ENCODE measurements around the gene D2HGDH. TPM values are rescaled to one million over a fixed set of nuclear protein-coding genes. Genes with fewer than 3 reads are reported as not detected.

D2HGDH gene
- total RNA-seq, 1 experiment from 2014 or later, result 10.0 TPM

DNA sequence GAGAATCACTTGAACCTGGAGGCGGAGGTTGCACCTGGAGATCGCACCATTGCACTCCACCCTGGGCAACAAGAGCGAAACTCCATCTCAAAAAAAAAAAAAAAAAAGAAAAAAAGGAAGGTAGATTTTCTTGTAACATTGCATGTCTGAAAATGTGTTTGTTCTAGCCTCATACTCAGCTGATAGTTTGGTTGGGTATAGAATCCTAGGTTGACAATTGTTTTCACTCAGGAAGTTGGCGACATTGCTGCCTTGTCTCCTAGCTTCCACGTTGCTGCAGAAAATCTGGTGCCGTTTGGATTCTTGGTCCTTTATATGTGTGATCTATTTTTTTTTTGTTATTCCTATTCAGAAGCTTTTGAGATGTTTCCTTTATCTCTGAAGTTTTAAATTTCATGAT is 27.9 kb upstream of the D2HGDH start:
- no CpG with 5 or more reads among the region's 6 CpGs for WGBS (ENCODE audit: extremely low coverage, insufficient read length, low lambda C conversion rate)
- H3K4me3 Mint-ChIP-seq, result no peak overlapping the region

More for the DNA sequence above, 27.9 kb upstream of the D2HGDH start:
- DNase-seq, result no peak
- H3K4ac ChIP-seq (ENCODE audit: low read depth, low read length), result no peak overlapping the region
- no peak overlapping the region for H3K23ac ChIP-seq (ENCODE audit: insufficient read length, low read depth, low read length)
- no peaks in the 10 kb centered on the region for H4K20me1 ChIP-seq (ENCODE audit: control insufficient read depth, insufficient read depth, insufficient read length)
- H3K56ac ChIP-seq (ENCODE audit: insufficient read length, low read depth, low read length), result no peak overlapping the region
- peaks cover 2% of the 10 kb centered on the region for H3K79me1 ChIP-seq (ENCODE audit: insufficient read depth, low read depth, low read length, poor library complexity, severe bottlenecking)
- H3K27ac ChIP-seq (ENCODE audit: insufficient read length, low read depth, low read length), result no peak overlapping the region
- H3K23me2 ChIP-seq (ENCODE audit: insufficient read length, low read depth, low read length, poor library complexity, severe bottlenecking), result peaks cover 6% of the 10 kb centered on the region
- peaks cover 45 to 74% (median 67%) of the 10 kb centered on the region in 3 experiments for H3K36me3 Mint-ChIP-seq (ENCODE audit: insufficient read depth in 1 of 3, low read depth in 3 of 3)
- H3K9ac ChIP-seq (ENCODE audit: extremely low read depth, insufficient read length, low read length), result no peak overlapping the region
- H3K27me3 Mint-ChIP-seq (ENCODE audit: low read depth), result peaks cover 3% of the 10 kb centered on the region
- no peak overlapping the region for H2BK5ac ChIP-seq (ENCODE audit: insufficient read length, low read length)
- H3K27ac Mint-ChIP-seq, result no peak overlapping the region
- H3K27me3 ChIP-seq (ENCODE audit: insufficient read depth, low read length), result no peaks in the 10 kb centered on the region
- H3K9me3 ChIP-seq (ENCODE audit: control insufficient read depth, low read depth, low read length), result no peaks in the 10 kb centered on the region
- peaks cover 0 to 12% of the 10 kb centered on the region in 2 experiments; a peak in 3 of 5 replicates for H3K9me3 Mint-ChIP-seq
- TF ChIP-seq, protein P1, sequence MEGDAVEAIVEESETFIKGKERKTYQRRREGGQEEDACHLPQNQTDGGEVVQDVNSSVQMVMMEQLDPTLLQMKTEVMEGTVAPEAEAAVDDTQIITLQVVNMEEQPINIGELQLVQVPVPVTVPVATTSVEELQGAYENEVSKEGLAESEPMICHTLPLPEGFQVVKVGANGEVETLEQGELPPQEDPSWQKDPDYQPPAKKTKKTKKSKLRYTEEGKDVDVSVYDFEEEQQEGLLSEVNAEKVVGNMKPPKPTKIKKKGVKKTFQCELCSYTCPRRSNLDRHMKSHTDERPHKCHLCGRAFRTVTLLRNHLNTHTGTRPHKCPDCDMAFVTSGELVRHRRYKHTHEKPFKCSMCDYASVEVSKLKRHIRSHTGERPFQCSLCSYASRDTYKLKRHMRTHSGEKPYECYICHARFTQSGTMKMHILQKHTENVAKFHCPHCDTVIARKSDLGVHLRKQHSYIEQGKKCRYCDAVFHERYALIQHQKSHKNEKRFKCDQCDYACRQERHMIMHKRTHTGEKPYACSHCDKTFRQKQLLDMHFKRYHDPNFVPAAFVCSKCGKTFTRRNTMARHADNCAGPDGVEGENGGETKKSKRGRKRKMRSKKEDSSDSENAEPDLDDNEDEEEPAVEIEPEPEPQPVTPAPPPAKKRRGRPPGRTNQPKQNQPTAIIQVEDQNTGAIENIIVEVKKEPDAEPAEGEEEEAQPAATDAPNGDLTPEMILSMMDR (conservative IDR thresholded peaks at IDR 0.05), result no peak
- H3K4me1 ChIP-seq (ENCODE audit: insufficient read depth, low read length), result no peaks in the 10 kb centered on the region
- H3K79me2 ChIP-seq (ENCODE audit: insufficient read depth, low read length), result no peaks in the 10 kb centered on the region; the same call in 1 of the 2 replicates
- no peak overlapping the region for H4K5ac ChIP-seq (ENCODE audit: insufficient read length, low read depth, low read length)
- H2BK12ac ChIP-seq (ENCODE audit: insufficient read length, low read depth, low read length), result no peak overlapping the region
- H2BK120ac ChIP-seq (ENCODE audit: low read depth, low read length, poor library complexity, severe bottlenecking), result no peak overlapping the region
- no peak overlapping the region for H4K91ac ChIP-seq (ENCODE audit: insufficient read length, low read depth, low read length)
- H2BK20ac ChIP-seq (ENCODE audit: low read depth, low read length, poor library complexity, severe bottlenecking), result no peak overlapping the region
- H4K8ac ChIP-seq (replicated peaks; ENCODE audit: insufficient read length, low read depth, low read length), result no peak overlapping the region
- no peak overlapping the region for H3K14ac ChIP-seq (ENCODE audit: insufficient read depth, low read length)
- no peak overlapping the region for H2AFZ ChIP-seq (ENCODE audit: low read length)
- H3T11ph ChIP-seq (ENCODE audit: low read length), result no peak overlapping the region
- no peak overlapping the region for H3K4me2 ChIP-seq (ENCODE audit: insufficient read depth, insufficient read length, low read length)
- no peak overlapping the region for H2BK15ac ChIP-seq (ENCODE audit: low read depth, low read length)
- no peak overlapping the region for H3K18ac ChIP-seq (ENCODE audit: insufficient read length, low read depth, low read length)
- H2AK5ac ChIP-seq (ENCODE audit: insufficient read length, low read length), result no peak overlapping the region
- H3K4me1 Mint-ChIP-seq, result peaks cover 5 to 8% of the 10 kb centered on the region in 2 experiments
